GM23338 (cell line): Measurements from ENCODE around the gene FAM204A. TPM values are rescaled to one million over a fixed set of nuclear protein-coding genes. Genes with fewer than 3 reads are reported as not detected.

Experiments used
- ATAC-seq: fragments of 200-7000 bp; cut with Tn5 transposase; 3 replicates; pipeline ENCODE4 v1.9.1; 2020
- DNase-seq: peaks from one replicate; pipeline ENCODE4 v3.0.0-alpha.2; 2015; ENCODE audit warnings: low spot score
- H2AFZ ChIP-seq: fragments of 200-600 bp; sonication (generic); 2 replicates; pipeline ENCODE4 v1.8.0; 2016; ENCODE audit warnings: antibody characterized with exemption, mild to moderate bottlenecking, moderate library complexity
- H3F3A ChIP-seq: fragments of 200-600 bp; sonication (generic); replicated peaks from 2 replicates; pipeline ENCODE4 v1.8.0; 2017; ENCODE audit warnings: antibody characterized with exemption, mixed run types, low read depth
- H3K27ac ChIP-seq: fragments of 200-600 bp; sonication (generic); 2 replicates; pipeline ENCODE4 v1.6.1; 2016; ENCODE audit warnings: low read depth
- H3K27me3 ChIP-seq: fragments of 200-600 bp; sonication (generic); 2 replicates; pipeline ENCODE4 v1.8.0; 2016; ENCODE audit warnings: mild to moderate bottlenecking, mixed run types, moderate library complexity; ENCODE audit not compliant: insufficient read depth
- H3K36me3 ChIP-seq: fragments of 200-600 bp; sonication (generic); 2 replicates; pipeline ENCODE4 v1.8.0; 2016; ENCODE audit warnings: mild to moderate bottlenecking; ENCODE audit not compliant: insufficient read depth
- H3K4me1 ChIP-seq: fragments of 200-600 bp; sonication (generic); 2 replicates; pipeline ENCODE4 v1.8.0; 2016; ENCODE audit warnings: mild to moderate bottlenecking, moderate library complexity; ENCODE audit not compliant: insufficient read depth
- H3K4me2 ChIP-seq: fragments of 200-600 bp; sonication (generic); 2 replicates; pipeline ENCODE4 v1.7.1; 2017; ENCODE audit warnings: mixed run types
- H3K4me3 ChIP-seq: fragments of 200-600 bp; sonication (generic); 2 replicates; pipeline ENCODE4 v1.6.1; 2016; ENCODE audit warnings: mixed run types
- H3K79me2 ChIP-seq: fragments of 200-600 bp; sonication (generic); replicated peaks from 2 replicates; pipeline ENCODE4 v1.8.0; 2017; ENCODE audit warnings: mild to moderate bottlenecking; ENCODE audit not compliant: insufficient read depth
- H3K9me2 ChIP-seq: fragments of 200-600 bp; sonication (generic); 2 replicates; pipeline ENCODE4 v1.8.0; 2017; ENCODE audit not compliant: insufficient read depth
- H4K20me1 ChIP-seq: fragments of 200-600 bp; sonication (generic); replicated peaks from 2 replicates; pipeline ENCODE4 v1.8.0; 2017; ENCODE audit warnings: mild to moderate bottlenecking; ENCODE audit not compliant: insufficient read depth
- H3K27ac Mint-ChIP-seq: 2 replicates; pipeline ENCODE4 v1.8.0; 2020; ENCODE audit warnings: inconsistent platforms, mild to moderate bottlenecking, moderate library complexity, mixed read lengths
- H3K27me3 Mint-ChIP-seq: 3 replicates; pipeline ENCODE4 v1.8.0; 2022; ENCODE audit warnings: low read depth, mild to moderate bottlenecking, moderate library complexity, mixed read lengths, inconsistent platforms; ENCODE audit not compliant: insufficient read depth, poor library complexity
- H3K36me3 Mint-ChIP-seq: 3 replicates; pipeline ENCODE4 v1.8.0; 2021; ENCODE audit warnings: low read depth, mild to moderate bottlenecking, inconsistent platforms, moderate library complexity, mixed read lengths
- H3K4me1 Mint-ChIP-seq: 3 replicates; pipeline ENCODE4 v1.8.0; 2020; ENCODE audit warnings: mild to moderate bottlenecking, inconsistent platforms, mixed read lengths
- H3K4me3 Mint-ChIP-seq: 3 replicates; pipeline ENCODE4 v1.8.0; 2021; ENCODE audit warnings: moderate library complexity, mild to moderate bottlenecking, inconsistent platforms, mixed read lengths
- H3K9me3 Mint-ChIP-seq: 3 replicates; pipeline ENCODE4 v1.8.0; 2020; ENCODE audit warnings: moderate library complexity, mild to moderate bottlenecking, inconsistent platforms, mixed read lengths
- CREB1 ChIP-seq: fragments of 250-450 bp; sonication (Bioruptor Pico); IDR thresholded peaks from 2 replicates; pipeline ENCODE4 v1.5.0; 2020; ENCODE audit warnings: low read depth, mild to moderate bottlenecking, moderate library complexity
- CTCF ChIP-seq, 2 experiments: fragments of 200-600 bp in 1 of 2; sonication (generic) in 1 of 2; conservative IDR thresholded peaks; 2 replicates each; pipeline versions ENCODE4 v1.5.1 to v1.6.1; 2016 to 2017; ENCODE audit warnings: antibody characterized with exemption in 2 of 2, low read depth in 2 of 2, mild to moderate bottlenecking in 2 of 2, moderate library complexity in 1 of 2
- ETS1 ChIP-seq: IDR thresholded peaks from 2 replicates; pipeline ENCODE4 v1.6.1; 2016; ENCODE audit warnings: antibody characterized with exemption
- EZH2phosphoT487 ChIP-seq: fragments of 200-600 bp; sonication (generic); IDR thresholded peaks from one replicate; pipeline ENCODE4 v1.8.1; 2018; ENCODE audit warnings: antibody characterized with exemption; ENCODE audit not compliant: unreplicated experiment
- POLR2AphosphoS5 ChIP-seq: IDR thresholded peaks from 2 replicates; pipeline ENCODE4 v1.6.1; 2016; ENCODE audit warnings: antibody characterized with exemption, low read depth
- STAT1 ChIP-seq: IDR thresholded peaks from one replicate; pipeline ENCODE4 v1.6.1; 2016; ENCODE audit warnings: antibody characterized with exemption; ENCODE audit not compliant: unreplicated experiment
- ZNF114 ChIP-seq: fragments of 250-450 bp; sonication (Bioruptor Pico); IDR thresholded peaks from 2 replicates; pipeline ENCODE4 v1.5.0; 2020; ENCODE audit warnings: mild to moderate bottlenecking, moderate library complexity
- ZNF462 ChIP-seq: fragments of 250-450 bp; sonication (Bioruptor Pico); IDR thresholded peaks from 2 replicates; pipeline ENCODE4 v1.5.0; 2020; ENCODE audit warnings: mild to moderate bottlenecking, moderate library complexity
- polyA plus RNA-seq: library from polyadenylated mRNA; unstranded; fragments of >200 nt; fragmentation: Nextera tagmentation; extraction: Ambion mirVana; gene quantifications from 2 replicates; pipeline ENCODE4 v1.2.1, GENCODE V29; 2016
- total RNA-seq: library from RNA; depleted of rRNA; stranded (reverse); fragments of >200 nt; shearing (Covaris generic); gene quantifications from 2 replicates; pipeline ENCODE4 v1.2.3, GENCODE V29; 2014
- TF ChIP-seq, protein P1 (sequence below): IDR thresholded peaks from one replicate; pipeline ENCODE4 v1.6.1; 2018; ENCODE audit warnings: antibody characterized with exemption; ENCODE audit not compliant: unreplicated experiment

Gene FAM204A
- total and polyA plus RNA-seq, 2 experiments from 2014 or later: 31.6 to 72.0 TPM

DNA sequence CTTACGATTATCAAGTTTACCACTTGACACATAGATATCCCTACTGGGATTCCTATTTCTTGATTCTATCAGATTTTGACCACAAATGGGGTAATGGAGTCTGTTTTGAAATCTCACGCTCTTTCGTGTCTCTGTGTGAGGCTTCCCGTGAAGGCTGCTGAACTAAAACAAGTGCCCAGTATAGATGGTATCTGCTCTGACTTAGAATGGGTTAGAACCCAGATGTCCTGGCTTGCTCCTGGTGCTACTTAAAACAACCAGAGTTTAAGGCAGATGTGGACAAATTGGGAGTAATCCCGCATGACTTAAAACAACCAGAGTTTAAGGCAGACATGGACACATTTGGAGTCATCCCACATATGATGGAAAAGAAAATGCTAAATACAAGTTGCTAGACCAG, 85.9 kb downstream of the FAM204A start:
- Mint-ChIP-seq H3K27ac (no peak overlapping the region), H3K9me3 (no peaks in the 10 kb centered on the region), H3K36me3 (no peaks in the 10 kb centered on the region), H3K4me1 (peaks cover 17% of the 10 kb centered on the region), H3K27me3 (peaks cover 4% of the 10 kb centered on the region), H3K4me3 (no peak overlapping the region)
- H3K9me2 ChIP-seq: no peaks in the 10 kb centered on the region
- H4K20me1 ChIP-seq: no peaks in the 10 kb centered on the region; the same call in 1 of the 2 replicates
- peaks cover 8% of the 10 kb centered on the region; the same call in 1 of the 2 replicates for H3K4me1 ChIP-seq
- H2AFZ ChIP-seq: no peak overlapping the region
- H3K36me3 ChIP-seq: no peaks in the 10 kb centered on the region
- ATAC-seq: no peak
- TF ChIP-seq CREB1 (no peak), EZH2phosphoT487 (no peak), ETS1 (no peak)
- H3K27me3 ChIP-seq: peaks cover 19% of the 10 kb centered on the region
- no peak overlapping the region for H3K4me2 ChIP-seq
- H3K4me3 ChIP-seq: no peak overlapping the region
- H3K79me2 ChIP-seq: no peaks in the 10 kb centered on the region
- no peak overlapping the region for H3K27ac ChIP-seq
- DNase-seq: no peak
- H3F3A ChIP-seq: no peaks in the 10 kb centered on the region

DNA sequence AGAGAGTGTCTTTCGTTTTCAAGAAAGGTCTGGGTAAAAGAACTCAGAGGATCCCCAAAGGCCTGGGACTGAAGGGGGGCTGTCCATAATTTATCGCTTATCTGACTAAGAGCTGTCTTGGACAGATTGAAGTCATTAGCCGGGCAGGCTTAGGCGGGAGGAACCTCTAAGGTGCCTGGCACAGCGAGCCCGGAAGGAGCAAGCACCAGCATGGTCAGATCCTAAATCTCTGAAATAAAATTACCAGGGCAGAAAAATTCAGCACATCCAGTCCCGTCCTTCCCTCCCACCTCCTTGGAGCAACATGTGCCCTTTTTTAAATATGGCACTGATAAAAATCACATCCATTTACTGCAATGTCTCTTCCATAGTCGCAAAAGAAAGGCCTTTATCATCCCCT, 86.8 kb downstream of the FAM204A start:
- Mint-ChIP-seq H3K27me3 (peaks cover 3% of the 10 kb centered on the region), H3K9me3 (no peaks in the 10 kb centered on the region), H3K36me3 (no peaks in the 10 kb centered on the region), H3K27ac (no peak overlapping the region), H3K4me1 (peaks cover 17% of the 10 kb centered on the region), H3K4me3 (no peak overlapping the region)
- DNase-seq (no peak), ATAC-seq (no peak)
- Histone ChIP-seq H3K4me3 (no peak overlapping the region), H3K4me2 (no peak overlapping the region), H3K9me2 (no peaks in the 10 kb centered on the region), H3K79me2 (no peaks in the 10 kb centered on the region), H4K20me1 (no peaks in the 10 kb centered on the region; the same call in 1 of the 2 replicates), H3K27ac (no peak overlapping the region), H3K36me3 (no peaks in the 10 kb centered on the region), H3K27me3 (peaks cover 13% of the 10 kb centered on the region; the same call in 1 of the 2 replicates), H3K4me1 (peaks cover 8% of the 10 kb centered on the region; the same call in 1 of the 2 replicates), H3F3A (no peaks in the 10 kb centered on the region), H2AFZ (no peak overlapping the region)
- TF ChIP-seq, protein P1, sequence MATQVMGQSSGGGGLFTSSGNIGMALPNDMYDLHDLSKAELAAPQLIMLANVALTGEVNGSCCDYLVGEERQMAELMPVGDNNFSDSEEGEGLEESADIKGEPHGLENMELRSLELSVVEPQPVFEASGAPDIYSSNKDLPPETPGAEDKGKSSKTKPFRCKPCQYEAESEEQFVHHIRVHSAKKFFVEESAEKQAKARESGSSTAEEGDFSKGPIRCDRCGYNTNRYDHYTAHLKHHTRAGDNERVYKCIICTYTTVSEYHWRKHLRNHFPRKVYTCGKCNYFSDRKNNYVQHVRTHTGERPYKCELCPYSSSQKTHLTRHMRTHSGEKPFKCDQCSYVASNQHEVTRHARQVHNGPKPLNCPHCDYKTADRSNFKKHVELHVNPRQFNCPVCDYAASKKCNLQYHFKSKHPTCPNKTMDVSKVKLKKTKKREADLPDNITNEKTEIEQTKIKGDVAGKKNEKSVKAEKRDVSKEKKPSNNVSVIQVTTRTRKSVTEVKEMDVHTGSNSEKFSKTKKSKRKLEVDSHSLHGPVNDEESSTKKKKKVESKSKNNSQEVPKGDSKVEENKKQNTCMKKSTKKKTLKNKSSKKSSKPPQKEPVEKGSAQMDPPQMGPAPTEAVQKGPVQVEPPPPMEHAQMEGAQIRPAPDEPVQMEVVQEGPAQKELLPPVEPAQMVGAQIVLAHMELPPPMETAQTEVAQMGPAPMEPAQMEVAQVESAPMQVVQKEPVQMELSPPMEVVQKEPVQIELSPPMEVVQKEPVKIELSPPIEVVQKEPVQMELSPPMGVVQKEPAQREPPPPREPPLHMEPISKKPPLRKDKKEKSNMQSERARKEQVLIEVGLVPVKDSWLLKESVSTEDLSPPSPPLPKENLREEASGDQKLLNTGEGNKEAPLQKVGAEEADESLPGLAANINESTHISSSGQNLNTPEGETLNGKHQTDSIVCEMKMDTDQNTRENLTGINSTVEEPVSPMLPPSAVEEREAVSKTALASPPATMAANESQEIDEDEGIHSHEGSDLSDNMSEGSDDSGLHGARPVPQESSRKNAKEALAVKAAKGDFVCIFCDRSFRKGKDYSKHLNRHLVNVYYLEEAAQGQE: no peak
- no peak for TF ChIP-seq ZNF114 (CRISPR knock-in tag)
- TF ChIP-seq CTCF (conservative IDR thresholded peaks at IDR 0.05; ENCODE audit: low read depth in 2 of 2): no peak
- no peak for TF ChIP-seq STAT1
- no peak for TF ChIP-seq ZNF462 (CRISPR knock-in tag)
- no peak for TF ChIP-seq POLR2AphosphoS5
